Rectal smooth muscle tissue (tissue), 1 donor: ENCODE results near the gene PIK3IP1.
"Not testable (repeated sequence)": the region's sequence is repeated elsewhere in the genome, so short reads cannot be mapped to it uniquely, and the experiment has no call there.

Source experiments
- H3K27ac ChIP-seq: one replicate; pipeline ENCODE4 v1.7.0; 2013; ENCODE audit warnings: low read depth, low read length, inconsistent platforms
- H3K27me3 ChIP-seq: one replicate; pipeline ENCODE4 v1.7.0; 2013; ENCODE audit warnings: low read length; ENCODE audit not compliant: control insufficient read depth, insufficient read depth
- H3K36me3 ChIP-seq: one replicate; pipeline ENCODE4 v1.7.0; 2013; ENCODE audit warnings: low read length; ENCODE audit not compliant: control insufficient read depth, insufficient read depth
- H3K4me1 ChIP-seq: one replicate; pipeline ENCODE4 v1.7.0; 2013; ENCODE audit warnings: low read length; ENCODE audit not compliant: control insufficient read depth, insufficient read depth
- H3K4me3 ChIP-seq: one replicate; pipeline ENCODE4 v1.7.0; 2013; ENCODE audit warnings: low read length
- H3K9ac ChIP-seq: one replicate; pipeline ENCODE4 v1.7.0; 2013; ENCODE audit warnings: low read length

The PIK3IP1 gene

GRCh38 chr22:31329029-31329428 is 36.7 kb upstream of the PIK3IP1 start:
- Histone ChIP-seq H3K4me3 (no peak overlapping the region), H3K4me1 (no peaks in the 10 kb centered on the region), H3K27ac (no peak overlapping the region), H3K27me3 (no peaks in the 10 kb centered on the region), H3K9ac (no peak overlapping the region), H3K36me3 (peaks cover 25% of the 10 kb centered on the region)

GRCh38 chr22:31328544-31328960 is 36.3 kb upstream of the PIK3IP1 start:
- Histone ChIP-seq H3K27me3 (no peaks in the 10 kb centered on the region), H3K4me3 (no peak overlapping the region), H3K36me3 (peaks cover 23% of the 10 kb centered on the region), H3K4me1 (no peaks in the 10 kb centered on the region), H3K27ac (no peak overlapping the region), H3K9ac (no peak overlapping the region)

GRCh38 chr22:31327806-31328543 is 35.7 kb upstream of the PIK3IP1 start:
- Histone ChIP-seq H3K27ac (no peak overlapping the region), H3K4me3 (no peak overlapping the region), H3K36me3 (peaks cover 23% of the 10 kb centered on the region), H3K9ac (no peak overlapping the region), H3K4me1 (no peaks in the 10 kb centered on the region), H3K27me3 (no peaks in the 10 kb centered on the region)

DNA sequence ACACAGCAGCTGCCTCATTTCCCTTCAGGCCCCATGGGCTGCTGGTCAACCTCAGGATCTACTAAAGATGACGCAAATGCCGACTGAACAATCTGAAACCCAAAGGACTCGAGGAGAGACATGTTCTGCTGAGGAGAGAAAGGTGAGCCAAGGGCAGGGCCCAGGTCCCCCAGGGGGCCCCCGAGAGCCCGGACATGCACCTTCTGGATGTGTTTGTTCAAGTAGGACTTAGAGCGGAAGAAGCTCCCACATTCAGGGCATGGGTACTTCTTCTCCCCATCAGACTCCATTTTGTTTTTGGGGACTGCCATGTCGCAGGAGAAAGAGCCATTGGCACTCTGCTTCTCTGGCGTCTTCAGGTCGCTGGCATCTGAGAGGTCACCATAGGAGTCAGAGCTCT is 34.6 kb upstream of the PIK3IP1 start:
- Histone ChIP-seq H3K4me3 (no peak overlapping the region), H3K4me1 (no peaks in the 10 kb centered on the region), H3K36me3 (peaks cover 14% of the 10 kb centered on the region), H3K27me3 (no peaks in the 10 kb centered on the region), H3K27ac (no peak overlapping the region), H3K9ac (no peak overlapping the region)

DNA sequence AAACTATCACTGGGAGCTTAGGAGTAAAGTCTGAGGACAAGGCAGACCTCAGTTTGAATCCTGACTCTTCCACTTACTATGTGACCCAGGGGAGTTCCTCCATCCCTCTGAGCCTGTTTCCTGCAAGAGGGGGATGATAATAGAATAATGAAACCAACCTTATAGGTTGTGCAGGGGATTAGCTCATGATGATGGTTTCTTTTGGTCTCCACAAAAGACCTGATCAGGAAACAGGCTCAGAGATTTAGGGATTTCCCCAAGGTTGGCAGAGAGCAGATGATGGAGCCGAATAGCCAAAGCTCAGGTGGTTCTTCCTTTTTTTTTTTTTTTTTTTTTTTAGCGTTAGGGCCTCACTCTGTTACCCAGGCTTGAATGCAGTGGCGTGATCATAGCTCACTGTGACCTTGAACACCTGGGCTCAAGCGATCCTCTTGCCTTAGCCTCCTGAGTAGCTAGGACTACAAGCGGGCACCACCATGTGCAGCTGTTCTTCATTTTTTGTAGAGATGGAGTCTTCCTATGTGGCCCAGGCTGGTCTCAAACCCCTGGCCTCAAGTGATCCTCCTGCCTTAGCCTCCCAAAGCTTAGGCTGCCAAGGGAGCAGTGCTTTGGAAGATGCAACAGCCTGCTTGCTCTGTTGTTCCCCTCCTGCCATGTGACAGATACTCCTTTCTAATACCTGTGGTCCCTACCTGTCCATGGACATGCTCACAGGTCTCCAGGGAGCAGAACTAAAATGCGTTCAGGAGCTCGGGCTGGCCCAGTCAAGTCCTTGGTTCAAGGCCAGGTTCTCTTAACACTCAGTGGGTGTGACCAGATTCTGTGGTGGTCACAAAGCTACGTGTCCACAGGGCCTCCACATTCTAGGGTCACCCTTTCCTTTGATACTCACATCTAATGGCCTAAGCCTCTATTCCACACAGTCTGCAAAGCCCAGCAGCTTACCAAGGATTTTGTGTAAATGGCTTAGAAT is 31.6 kb upstream of the PIK3IP1 start:
- H3K4me1 ChIP-seq: no peaks in the 10 kb centered on the region
- H3K9ac ChIP-seq: no peak overlapping the region
- H3K4me3 ChIP-seq: no peak overlapping the region
- H3K36me3 ChIP-seq: peaks cover 7% of the 10 kb centered on the region
- no peak overlapping the region for H3K27ac ChIP-seq
- no peaks in the 10 kb centered on the region for H3K27me3 ChIP-seq

DNA sequence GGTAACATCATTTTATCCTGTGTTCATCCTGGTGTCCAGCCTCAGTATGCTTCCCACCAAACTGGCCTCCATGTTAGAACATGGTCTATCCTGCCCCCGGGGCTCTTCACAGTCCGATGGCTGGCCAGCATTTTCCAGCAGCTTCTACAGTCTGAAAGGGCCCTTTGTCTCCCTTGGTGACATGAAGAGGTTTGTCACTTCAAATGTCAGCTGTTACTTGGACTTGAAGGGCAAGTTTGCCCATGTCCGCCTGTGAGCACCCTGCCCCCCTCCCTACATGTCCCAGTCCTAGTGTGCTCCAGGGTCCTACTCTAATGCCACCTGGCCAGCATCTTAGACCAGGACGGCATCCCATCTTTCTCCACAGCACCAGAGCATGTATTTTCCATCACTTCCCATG is 29.1 kb upstream of the PIK3IP1 start:
- H3K9ac ChIP-seq: no peak overlapping the region
- no peaks in the 10 kb centered on the region for H3K4me1 ChIP-seq
- H3K4me3 ChIP-seq: no peak overlapping the region
- no peak overlapping the region for H3K27ac ChIP-seq
- no peaks in the 10 kb centered on the region for H3K27me3 ChIP-seq
- no peaks in the 10 kb centered on the region for H3K36me3 ChIP-seq

DNA sequence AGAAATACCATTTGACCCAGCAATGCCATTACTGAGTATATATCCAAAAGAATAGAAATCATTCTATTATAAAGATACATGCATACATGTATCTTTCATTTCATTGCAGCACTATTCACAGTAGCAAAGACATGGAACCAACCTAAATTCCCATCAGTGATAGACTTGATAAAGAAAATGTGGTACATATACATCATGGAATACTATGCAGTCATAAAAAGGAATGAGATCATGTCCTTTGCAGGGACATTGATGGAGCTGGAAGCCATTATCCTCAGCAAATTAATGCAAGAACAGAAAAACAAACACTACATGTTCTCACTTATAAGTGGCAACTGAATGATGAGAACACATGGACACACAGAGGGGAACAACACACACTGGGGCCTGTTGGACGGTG is 21.9 kb upstream of the PIK3IP1 start:
- not testable (repeated sequence) for H3K9ac ChIP-seq, H3K27me3 ChIP-seq, H3K4me1 ChIP-seq, H3K36me3 ChIP-seq, H3K4me3 ChIP-seq, H3K27ac ChIP-seq

DNA sequence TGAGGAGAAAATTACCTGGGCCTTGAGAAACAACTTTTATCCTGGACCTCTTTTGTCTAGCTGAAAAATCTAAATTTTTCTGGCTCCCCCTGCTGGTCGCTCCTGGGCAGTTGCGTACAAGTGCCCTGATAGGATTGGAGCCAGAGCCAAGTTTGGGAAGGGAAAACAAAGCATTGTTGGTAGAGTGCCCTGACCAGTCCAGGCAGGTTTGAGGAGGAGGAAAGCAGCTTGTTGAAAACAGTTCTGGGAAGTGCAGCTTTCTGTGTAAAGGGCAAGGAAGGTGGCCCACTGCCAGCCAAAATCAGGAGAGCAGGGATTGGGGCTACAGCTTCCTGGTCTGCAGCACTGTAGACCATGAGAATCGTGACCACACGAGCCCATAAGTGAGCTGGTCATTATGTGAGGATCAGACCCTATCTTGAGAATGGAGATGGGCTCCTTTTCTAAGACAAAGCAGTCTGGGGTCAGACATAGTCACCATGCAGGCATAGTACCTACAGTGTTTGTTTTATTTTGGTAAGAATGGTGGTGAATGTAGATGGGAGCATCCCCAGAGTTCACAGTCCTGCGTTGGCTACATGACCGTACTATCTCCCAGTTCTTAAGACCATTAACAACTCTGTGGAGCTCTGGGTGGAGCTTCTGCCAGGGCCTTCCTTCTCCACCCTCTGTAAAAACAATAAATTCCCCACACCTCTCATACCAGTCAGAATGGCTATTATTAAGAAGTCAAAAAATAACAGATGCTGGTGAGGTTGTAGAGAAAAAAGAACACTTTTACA is 21.3 kb upstream of the PIK3IP1 start:
- Histone ChIP-seq H3K9ac (no peak overlapping the region), H3K36me3 (no peaks in the 10 kb centered on the region), H3K4me3 (no peak overlapping the region), H3K27ac (peak overlapping the region; percentile 56), H3K27me3 (no peaks in the 10 kb centered on the region), H3K4me1 (no peaks in the 10 kb centered on the region)

- no peak overlapping the region for H3K4me3 ChIP-seq
- H3K4me1 ChIP-seq: no peaks in the 10 kb centered on the region
- no peak overlapping the region for H3K27ac ChIP-seq
- H3K9ac ChIP-seq: no peak overlapping the region
- no peaks in the 10 kb centered on the region for H3K36me3 ChIP-seq
- no peaks in the 10 kb centered on the region for H3K27me3 ChIP-seq
Measured at GRCh38 chr22:31308181-31308580, 15.9 kb upstream of the PIK3IP1 start.

GRCh38 chr22:31305194-31305593 is 12.9 kb upstream of the PIK3IP1 start:
- no peaks in the 10 kb centered on the region for H3K4me1 ChIP-seq
- H3K27ac ChIP-seq: no peak overlapping the region
- no peaks in the 10 kb centered on the region for H3K36me3 ChIP-seq
- no peak overlapping the region for H3K4me3 ChIP-seq
- no peak overlapping the region for H3K9ac ChIP-seq
- no peaks in the 10 kb centered on the region for H3K27me3 ChIP-seq

- Histone ChIP-seq H3K4me3 (no peak overlapping the region), H3K36me3 (no peaks in the 10 kb centered on the region), H3K27me3 (no peaks in the 10 kb centered on the region), H3K4me1 (no peaks in the 10 kb centered on the region), H3K9ac (no peak overlapping the region), H3K27ac (no peak overlapping the region)
Measured at GRCh38 chr22:31302537-31302936, 10.2 kb upstream of the PIK3IP1 start.

DNA sequence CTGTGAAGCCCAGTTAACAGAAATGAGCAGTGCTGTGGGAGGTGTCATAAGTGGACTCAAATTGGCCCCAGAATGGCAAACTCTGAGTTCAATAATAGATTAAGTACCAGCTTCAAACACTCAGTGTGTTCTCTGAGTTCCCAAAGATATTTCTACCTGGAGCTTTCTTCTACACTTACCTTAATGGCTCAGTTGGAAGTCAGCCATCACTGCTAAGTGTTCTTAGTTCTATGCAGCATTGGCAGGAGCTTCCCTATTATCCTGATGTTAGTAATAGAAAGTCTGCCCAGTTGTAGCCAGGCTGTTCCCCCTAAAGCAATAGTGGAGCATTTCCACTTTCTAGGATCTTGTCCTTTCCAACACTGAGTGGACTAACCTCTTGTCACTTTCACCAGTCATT is 9.7 kb upstream of the PIK3IP1 start:
- Histone ChIP-seq H3K4me3 (no peak overlapping the region), H3K9ac (no peak overlapping the region), H3K36me3 (no peaks in the 10 kb centered on the region), H3K27me3 (no peaks in the 10 kb centered on the region), H3K27ac (no peak overlapping the region), H3K4me1 (no peaks in the 10 kb centered on the region)
